HG03432 (cell line): ENCODE measurements around the gene GJA3.

Experiments used
- ATAC-seq: cut with Tn5 transposase; IDR thresholded peaks from one replicate; pipeline ENCODE4 v1.9.1; 2021; ENCODE audit warnings: mild to moderate bottlenecking, moderate library complexity; ENCODE audit not compliant: unreplicated experiment

The GJA3 gene

DNA sequence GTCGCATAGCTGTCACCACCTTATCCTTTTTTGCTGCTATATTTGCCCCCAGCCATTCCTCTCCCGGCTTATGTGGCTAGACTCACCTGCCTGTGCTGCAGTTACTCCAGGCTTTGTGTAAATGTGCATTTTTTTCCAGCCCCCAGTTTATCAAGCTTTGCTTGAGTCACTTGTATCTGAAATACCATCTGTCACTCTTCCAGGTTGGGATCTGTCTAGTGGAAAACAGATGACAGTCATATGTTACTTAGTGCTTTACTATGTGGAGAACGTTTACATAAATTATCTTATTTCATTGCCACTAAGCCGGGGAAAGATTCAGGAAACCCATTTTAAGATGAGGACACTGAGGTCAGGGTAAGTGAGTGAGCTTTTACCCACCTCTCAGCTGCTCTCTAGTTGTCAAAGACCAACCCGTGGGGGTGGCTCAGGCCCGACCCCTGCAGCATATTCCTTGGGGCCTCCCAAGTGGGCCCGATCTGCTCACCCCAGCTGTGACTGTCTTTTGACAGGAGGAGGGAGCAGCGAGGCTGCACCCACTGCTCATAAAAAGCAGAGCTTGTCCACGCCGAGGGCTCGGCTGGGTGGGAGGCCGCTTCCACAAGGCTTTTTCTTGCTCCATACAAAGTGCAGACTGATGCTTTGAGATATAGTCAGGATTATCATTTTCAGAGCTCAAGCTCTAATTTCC is 24.7 kb upstream of the GJA3 start:
- no peak for ATAC-seq

DNA sequence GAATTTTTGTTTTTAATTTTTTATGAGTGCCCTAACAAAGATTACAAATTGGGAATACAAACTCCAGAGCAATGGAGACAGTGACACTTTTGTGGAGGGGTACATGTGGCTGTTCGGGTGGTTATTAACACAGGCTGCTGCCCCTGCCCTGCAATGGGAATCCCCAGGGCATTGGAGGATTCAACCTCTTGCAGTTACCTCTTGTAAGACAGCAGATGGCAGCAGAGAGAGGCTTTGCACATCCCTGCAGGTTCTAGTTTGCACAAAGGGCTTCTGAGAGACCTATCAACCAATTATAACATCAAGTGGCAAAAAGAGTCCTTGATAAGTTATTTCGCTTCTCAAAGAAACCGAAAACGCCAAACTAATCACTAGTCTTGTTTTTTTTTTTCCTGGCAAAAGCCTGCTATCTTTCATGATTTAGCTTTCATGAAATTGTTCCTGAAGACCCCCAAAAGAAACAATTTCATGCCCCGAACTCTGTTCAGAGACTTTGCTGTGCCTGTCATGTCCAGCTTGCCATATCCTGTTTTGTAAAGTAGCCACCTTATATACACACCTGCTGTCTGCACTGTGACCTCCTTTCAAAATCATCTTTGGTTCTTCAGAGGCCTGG is 21.5 kb upstream of the GJA3 start:
- ATAC-seq = peak; percentile 74

DNA sequence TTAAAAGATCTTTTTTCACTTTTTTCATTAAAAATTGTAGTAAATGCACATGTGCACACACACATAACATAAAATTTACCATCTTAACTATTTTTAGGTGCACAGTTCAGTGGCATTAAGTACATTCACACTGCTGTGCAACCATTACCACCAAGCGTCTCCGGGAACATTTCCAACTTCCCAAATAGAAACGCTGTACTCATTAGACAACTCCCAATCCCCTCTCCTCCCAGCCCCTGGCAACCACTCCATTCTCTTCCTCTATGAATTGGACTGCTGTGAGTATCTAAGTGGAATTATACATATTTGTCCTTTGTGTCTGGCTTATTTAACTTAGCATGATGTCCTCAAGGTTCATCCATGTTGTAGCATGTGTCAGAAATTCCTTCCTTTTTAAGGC is 20.3 kb upstream of the GJA3 start:
- no peak for ATAC-seq

DNA sequence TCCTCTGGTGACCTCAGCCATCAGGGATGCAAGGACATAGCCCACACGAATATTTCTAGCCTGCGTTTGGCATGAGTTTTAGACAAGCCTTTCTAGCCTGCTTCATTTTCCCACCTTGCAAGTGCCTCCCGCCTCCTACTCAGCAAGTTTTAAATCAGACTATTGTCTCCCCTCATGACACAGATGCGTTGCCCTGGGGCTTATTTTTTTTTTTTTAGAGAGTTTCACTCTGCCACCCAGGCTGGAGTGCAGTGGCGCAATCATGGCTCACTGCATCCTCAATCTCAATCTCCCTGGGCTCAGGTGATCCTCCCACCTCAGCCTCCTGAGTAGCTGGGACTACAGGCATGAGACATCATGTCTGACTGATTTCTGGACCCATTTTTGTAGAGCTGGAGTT is 17.3 kb upstream of the GJA3 start:
- no peak for ATAC-seq

DNA sequence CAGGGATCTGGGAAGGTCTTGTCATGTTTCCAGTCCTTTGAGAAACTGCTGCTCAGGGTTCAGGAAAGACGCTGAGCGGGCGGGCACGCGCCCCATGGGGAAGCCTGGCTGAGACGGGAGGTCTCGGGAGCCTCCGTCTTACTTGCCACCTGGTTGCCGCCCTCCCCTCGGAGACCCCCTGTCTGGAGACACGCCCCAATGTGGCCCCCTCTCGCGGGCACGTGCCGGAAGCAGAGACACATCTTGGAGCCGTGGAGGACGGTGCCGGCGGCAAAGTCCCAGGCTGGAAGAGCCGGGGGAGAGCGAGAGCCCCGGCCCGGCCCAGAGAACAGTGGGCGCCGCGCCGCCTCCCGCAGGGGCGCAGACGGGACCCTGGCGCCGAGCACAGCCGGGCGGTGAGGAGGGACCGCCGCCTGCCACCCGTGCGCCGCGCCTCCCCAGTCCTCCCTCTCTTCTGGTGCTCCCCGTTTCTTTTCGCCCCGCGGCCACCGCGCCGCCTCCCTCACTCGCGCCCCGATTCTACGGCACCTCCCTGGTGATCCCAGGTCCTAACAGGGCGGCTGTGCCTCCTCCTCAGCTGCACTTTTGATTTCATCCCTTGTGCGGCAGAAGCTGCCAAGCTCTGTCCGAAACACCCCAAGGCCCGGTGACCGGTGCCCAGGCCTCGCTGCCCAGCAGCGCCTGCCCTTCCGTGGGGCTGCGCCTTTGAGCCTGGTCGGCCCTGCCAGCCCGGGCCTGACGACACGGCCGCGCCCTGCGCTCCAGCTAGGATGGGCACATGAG is 16.4 kb upstream of the GJA3 start:
- no peak for ATAC-seq

DNA sequence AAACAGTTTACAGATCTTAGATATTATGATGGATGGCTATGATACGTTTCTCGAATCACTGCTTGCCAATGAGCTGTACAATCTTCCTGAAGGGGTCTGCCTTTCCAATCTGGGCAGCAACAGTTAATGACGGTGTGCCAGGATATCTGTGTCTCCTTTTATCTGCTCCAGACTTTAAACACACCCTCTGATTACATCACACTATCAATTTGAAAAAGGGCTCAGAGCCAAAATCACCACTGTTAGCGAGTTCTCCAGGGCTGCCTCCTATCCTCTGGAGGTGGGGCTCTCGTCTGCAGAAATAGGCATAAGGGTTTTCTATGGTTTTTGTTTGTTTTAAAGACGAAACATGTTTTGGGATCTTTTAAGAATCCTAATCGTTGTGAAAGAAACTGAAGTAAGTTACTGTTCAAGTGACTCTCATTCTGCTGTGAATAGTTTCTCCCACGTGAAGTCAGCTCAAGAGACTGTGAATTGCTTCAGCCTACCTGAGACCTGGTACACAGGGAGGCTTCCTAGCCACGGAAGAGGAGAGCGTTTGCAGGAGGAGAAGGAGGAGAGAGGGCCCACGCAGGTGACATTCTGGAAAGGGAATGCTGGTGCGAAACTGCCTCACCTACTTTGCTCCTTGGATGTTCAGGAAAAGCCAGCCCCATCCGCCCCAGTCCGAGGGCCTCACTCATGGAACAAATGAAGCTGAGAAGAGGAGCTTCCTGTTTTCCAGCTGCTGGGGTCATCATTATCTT is 15.2 kb upstream of the GJA3 start:
- ATAC-seq = no peak

DNA sequence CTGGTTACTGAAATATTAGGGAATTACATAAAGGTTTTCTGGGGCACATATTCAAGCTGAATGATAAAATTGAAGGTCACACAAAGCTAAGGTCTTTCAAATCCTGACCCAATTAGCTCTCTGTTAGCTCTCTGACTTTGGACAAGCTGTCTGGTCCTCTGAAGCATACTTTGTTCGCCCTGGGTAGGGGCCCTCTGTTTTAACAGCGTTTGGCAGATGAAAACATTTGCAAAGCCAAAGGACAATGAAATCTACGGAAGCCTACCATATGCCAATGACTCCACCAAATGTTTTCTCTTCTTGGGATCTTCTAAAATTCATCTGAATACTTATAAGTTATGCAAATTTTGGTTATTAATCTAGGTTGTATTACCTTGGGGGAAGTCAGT is 14.5 kb upstream of the GJA3 start:
- ATAC-seq = no peak

DNA sequence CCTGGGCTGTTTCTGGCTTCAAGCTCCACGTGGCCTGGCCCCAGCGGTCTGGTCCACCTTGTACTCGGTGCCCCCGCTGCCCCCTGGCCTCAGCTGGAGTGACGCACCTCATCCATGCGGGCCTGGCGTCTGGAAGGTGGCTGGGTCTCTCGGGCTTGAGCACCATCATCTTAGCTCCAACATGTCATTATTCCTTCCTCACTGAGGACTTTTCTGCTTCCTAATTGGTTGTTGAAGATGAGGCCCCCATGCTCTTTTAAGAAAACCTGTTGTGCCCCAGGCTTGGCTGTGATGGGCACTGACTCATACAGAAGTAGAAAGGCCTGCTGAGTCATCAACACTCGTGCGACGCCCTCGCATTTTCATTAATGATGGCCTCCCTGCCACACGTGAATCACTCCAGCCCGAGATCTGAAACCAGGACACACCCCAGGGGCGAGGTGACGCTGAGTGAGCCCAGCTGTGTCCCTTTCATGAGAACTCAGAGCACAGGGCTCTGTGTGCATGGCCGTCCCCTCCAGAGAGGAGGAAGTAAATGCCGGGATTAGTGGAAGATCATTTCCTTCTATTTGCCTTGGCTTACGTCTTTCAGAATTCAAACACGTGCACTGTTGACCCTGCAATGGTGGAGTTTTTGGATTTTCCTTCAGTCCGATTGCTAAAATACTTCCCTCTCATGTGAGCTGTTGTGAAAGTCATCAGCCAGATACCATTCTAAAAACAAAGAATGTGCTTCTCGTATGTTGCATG is 14.0 kb upstream of the GJA3 start:
- ATAC-seq = peak; percentile 93

DNA sequence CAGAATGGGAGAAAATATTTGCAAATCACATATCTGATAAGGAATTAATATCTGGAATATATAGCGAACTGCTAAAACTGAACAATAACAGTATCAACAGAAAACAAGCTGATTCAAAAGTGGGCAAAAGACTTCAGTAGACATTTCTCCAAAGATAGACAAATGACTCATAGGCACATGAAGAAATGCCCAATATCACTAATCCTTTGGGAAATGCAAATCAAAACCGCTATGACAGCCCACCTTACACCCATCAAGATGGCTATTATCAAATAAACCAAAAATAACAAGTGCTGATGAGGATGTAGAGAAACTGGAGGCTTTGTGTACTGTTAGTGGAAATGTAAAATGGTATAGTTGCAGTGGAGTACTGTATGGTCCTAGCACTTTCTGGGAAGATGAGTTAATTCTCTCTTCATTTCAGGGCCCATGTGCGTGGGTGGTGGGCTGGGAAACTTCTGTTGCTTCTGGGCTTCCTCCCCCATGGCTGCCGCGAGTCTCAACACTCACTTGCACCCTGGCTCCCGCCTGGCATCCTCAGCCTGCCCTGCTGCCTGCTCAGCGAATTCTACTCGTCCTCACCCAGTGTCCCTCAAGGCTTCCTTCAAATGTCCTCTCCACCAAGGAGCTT is 12.4 kb upstream of the GJA3 start:
- no peak for ATAC-seq

DNA sequence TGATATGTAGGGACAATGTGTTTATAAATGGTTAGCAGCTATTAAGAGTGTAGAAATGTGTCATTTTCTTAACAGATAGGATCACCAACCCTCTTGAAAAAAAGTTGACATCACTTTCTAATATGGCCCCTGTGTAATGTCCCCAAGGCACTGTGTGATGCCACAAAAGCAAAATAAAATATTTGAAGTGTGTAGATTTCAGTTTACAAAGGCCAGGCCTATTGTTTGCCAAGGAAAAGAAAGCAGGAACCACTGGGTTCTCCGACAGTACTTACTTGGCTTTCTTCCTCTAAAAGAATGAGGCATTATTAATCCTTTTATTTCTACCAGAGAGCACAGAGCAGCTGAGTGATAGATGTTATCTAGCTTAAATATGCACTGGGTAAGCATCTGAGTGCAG is 10.5 kb upstream of the GJA3 start:
- no peak for ATAC-seq

DNA sequence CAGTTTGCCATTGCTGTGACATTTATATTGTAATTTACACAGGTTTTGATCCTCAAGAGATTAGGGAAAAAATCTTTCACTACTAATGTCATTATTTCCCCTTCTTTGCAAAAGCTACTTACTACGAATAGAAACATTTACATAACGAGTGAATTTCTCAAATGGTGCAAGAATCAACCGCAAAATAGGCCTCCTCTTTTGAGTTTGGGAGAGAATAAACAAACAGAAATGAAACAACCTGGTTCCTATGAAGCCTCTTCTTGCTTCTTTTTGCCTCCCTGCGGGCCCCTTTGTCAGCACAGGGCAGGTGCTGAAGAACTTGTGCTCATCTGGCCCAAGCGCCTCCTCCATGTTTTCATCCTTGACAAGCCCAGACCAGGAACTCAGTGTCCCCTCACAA is 10.1 kb upstream of the GJA3 start:
- no peak for ATAC-seq

DNA sequence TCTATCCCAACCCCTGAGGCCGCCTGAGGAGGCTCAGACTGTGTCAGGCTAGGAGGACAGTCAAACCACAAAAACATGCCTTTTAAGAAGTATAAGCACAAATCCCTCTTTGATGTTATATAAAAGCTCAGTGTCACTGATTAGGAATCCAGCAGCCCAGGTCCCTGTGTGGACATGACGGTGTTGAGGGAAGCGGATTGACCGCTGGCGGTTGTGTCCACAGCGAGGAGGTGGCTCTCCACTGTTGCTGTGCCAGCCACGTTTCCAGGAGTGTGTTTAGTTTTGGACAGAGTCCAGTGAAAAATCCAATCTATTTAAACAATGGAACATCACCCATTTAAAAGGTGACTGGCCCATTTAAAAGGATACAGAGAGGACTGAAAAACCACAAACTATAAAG is 7.5 kb upstream of the GJA3 start:
- ATAC-seq = no peak

DNA sequence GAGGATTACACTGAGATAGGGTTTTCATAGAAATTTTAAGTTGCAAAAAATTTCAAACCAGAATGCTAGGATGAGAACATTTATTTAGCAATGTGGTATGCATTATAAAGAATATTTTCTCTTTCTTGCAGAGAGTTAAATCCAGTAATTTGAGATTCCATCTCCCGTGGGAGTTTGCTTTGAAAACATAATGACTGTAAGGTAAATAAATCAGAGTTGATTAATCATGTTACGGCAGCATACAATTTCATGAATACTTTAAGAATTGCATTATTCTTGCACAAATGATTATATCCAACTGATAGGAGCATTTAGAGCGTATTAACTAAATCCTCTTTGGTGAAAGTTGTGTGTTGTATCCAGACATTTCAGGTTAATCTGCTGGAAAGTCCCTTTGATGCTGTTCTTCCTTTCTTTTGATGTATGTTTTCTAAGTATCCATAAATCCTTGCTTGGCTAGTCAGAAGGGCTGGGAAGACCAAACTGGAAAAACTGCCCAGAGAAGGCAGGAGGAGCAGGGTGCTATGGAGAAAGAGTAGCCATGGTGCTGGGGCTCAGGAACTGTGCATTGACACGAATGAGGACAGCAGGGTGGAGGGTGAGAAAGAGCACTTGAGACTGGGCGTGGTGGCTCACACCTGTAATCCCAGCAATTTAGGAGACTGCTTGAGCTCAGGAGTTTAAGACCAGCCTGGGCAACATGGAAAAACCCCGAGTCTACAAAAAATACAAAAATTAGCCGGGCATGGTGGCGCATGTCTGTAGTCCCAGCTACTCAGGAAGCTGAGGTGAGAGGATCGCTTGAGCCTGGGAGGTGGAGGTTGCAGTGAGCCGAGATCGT is 4.8 kb upstream of the GJA3 start:
- no peak for ATAC-seq

DNA sequence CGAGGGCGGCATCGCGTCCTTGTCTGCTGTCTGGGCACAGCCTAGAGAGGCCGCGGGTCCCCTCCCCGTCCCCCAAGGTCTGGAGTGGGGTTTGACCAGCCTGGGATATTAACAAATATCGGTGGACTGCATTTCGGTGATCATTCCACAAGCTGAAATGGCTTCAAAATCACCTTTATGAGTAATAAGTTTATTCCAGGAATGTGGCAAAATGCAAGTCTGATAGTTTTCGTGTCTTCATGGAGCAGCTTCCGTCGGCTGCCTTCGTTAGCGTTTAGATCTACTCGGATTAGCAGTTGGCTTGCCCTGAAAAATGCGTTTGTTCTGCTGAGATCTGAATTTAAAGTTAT is 1.1 kb upstream of the GJA3 start:
- ATAC-seq = no peak

DNA sequence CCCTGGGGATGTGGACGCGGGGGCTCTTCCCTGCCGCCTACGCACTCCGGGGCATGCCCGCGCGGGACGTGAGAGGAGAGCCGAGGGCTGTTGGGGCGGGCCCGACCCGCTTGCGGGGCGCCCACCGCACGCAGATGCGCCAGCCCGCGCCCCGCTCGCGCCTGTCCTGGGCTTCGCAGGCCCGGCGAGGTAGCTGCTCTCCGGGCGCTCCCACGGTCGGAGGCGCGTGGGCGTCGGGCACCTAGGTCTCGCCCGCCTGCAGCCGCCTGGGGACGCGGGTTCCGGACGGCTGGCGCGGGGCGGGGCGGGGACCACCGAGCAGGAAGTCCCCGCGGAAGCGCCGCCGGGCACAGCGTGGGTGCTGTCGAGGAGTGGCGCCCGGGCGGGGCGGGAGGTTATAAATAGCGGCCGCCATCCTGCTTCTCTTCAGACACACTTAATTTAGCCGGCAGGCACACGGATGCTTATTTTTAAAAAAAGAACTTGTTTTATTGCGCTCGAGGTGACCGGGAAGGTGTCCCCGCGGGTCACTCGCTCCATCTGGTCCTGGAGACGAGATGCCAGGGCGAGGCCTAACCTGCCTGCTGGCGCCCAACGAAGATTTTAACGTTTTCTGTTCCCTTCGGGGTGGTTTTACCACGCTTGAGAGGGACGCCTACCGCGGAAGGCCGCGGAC is 561 bp upstream of the GJA3 start:
- ATAC-seq = peak; percentile 60

DNA sequence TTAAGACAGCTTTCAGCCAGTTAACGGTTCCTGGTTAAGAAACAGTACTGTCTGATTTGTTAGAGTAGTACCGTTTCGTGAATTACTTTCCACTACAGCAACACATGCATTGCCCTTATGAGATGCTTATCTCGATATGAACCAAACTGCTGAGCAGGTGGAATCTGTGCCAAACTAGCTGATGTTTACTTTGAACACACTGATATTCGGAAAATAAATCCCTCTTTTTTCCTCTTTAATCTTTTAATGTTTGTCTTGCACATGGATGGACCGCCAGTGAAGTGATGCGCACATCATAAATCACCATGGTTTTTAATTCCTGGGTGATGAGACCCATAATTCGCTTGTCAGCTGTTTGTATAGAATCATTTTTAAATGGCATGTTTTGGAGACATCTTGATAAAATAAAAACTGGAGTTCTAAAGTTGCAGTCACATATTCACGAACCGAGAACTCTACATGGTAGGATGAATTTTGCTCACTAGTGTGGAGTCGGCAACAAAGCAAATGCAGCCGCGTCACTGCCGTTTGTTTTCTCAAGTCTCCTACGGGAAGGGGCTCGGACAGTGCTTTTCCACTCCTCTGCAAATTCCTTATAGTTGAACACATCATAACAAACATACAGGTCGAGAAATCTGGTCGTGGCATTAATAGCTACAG is 1.1 kb downstream of the GJA3 start:
- ATAC-seq = no peak

DNA sequence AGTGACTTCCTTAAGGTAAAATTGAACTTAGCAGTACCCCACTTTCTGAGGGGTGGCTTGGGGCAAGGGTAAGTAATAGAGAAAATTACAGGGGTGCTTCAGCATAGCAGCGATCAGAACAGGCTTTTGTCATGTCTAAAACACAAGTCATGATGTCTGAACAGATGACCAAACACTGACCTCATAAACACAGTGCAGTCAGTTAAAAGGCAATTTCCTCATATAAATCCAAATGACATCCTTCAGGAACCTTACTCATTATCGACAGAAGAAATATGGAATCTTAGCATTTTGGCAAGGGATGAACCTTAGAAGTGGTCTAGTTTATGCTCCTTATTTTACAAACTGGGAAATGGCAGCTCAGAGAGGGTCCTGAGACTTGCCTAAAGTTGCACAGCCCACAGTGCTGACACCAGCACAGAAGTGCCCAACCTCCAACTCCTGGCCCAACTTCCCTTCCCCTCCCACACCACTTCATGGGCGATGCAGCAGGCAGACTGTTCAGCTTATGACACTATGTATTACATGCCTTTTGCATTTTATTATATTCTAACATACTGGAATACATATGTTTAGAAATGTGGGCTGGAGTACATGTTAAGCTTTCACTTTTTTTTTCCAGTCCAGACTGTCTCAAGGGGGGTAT is 3.6 kb downstream of the GJA3 start:
- no peak for ATAC-seq

DNA sequence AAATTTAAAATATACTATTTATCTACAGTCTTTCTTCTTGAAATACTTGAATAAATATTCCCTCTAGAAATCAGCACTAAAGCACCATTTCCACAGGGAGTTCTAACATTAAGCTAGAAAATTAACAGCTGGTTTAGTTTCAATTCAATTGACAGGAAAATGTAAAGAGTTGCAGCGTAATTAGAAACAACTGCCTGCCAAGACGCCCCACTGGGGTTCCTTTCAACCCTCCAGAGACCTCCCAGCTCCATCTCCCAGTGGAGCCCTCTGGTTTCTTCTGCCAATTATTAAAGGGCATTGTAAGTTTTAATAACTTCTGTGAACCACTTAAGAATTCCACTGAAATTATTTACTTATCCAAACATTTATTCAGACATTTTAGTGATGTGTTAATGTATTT is 4.2 kb downstream of the GJA3 start:
- no peak for ATAC-seq
